Keratinocyte (primary cell): Measurements from ENCODE around the gene HOXA5.

Source experiments
- CTCF ChIP-seq, 3 experiments: IDR thresholded peaks in 1 of 3; conservative IDR thresholded peaks in 1 of 3; optimal IDR thresholded peaks in 1 of 3; 2 replicates in 2 of 3; 3 replicates in 1 of 3; pipeline versions ENCODE3 to v1.5.1; 2011; ENCODE audit warnings: low read length in 3 of 3, mild to moderate bottlenecking in 3 of 3, moderate library complexity in 2 of 3, control low read depth in 1 of 3, inconsistent platforms in 1 of 3; ENCODE audit not compliant: insufficient read depth in 2 of 3; ENCODE audit errors: extremely low read depth in 1 of 3
- EZH2 ChIP-seq: IDR thresholded peaks from one replicate; pipeline ENCODE4 v1.6.1; 2012; ENCODE audit warnings: inconsistent platforms, mild to moderate bottlenecking, low read length, moderate library complexity

- TF ChIP-seq CTCF (optimal IDR thresholded peaks at IDR 0.05 in 1 of 3, IDR thresholded peaks at IDR 0.05 in 1 of 3, conservative IDR thresholded peaks at IDR 0.05 in 1 of 3; ENCODE audit: extremely low read depth in 1 of 3, insufficient read depth in 2 of 3, low read length in 3 of 3) (no peak), EZH2 (no peak)
These were observed 13.6 kb upstream of the HOXA5 start for GRCh38 chr7:27156916-27157701.
